Pancreas (tissue), 10 donors: Measurements from ENCODE around the gene LHFPL5. TPM values are rescaled to one million over a fixed set of nuclear protein-coding genes. Genes with fewer than 3 reads are reported as not detected.

Experiments
- ATAC-seq, 4 donors: fragments of 200-7000 bp; cut with Tn5 transposase; one replicate each; pipeline versions ENCODE4 v1.8.0 to v1.9.1; 2020; ENCODE audit warnings: mild to moderate bottlenecking in 4 of 4, moderate library complexity in 4 of 4
- DNase-seq, 6 donors: peaks; one replicate each; pipeline ENCODE4 v3.0.0-alpha.2; 2020
- FAIRE-seq: peaks from 2 replicates; lab custom pipeline; 2012; peaks lifted over from hg19 to GRCh38; lab: Jason Lieb, UNC
- H3K27ac ChIP-seq, 4 donors: fragments of 200-600 bp; sonication (generic); 1 replicate in 3 of 4; 2 replicates in 1 of 4; pipeline versions ENCODE4 v1.5.0 to v1.8.0; 2020
- H3K27me3 ChIP-seq, 4 donors: fragments of 200-600 bp; one replicate each; pipeline ENCODE4 v1.8.0; 2021
- H3K36me3 ChIP-seq, 3 donors: fragments of 200-600 bp; sonication (generic) in 1 of 3; one replicate each; pipeline versions ENCODE4 v1.5.0 to v1.8.0; 2020 to 2021
- H3K4me1 ChIP-seq, 3 donors: fragments of 200-600 bp; one replicate each; pipeline ENCODE4 v1.8.0; 2021
- H3K4me3 ChIP-seq, 4 donors: fragments of 200-600 bp; sonication (generic) in 2 of 4; one replicate each; pipeline versions ENCODE4 v1.5.0 to v1.8.0; 2020 to 2021
- H3K9me3 ChIP-seq, 4 donors: fragments of 200-600 bp; one replicate each; pipeline ENCODE4 v1.8.0; 2021
- CTCF ChIP-seq, 4 donors: fragments of 200-600 bp; sonication (generic) in 3 of 4; IDR thresholded peaks; one replicate each; pipeline versions ENCODE4 v1.5.0 to v1.8.0; 2021; ENCODE audit warnings: antibody characterized with exemption in 4 of 4
- WGBS, 2 donors: extraction: QIAGEN DNeasy Blood & Tissue Kit; methylation state at CpG; one replicate each; pipeline ENCODE4 v1.1.7; 2013; 5-methylcytosine and 5-hydroxymethylcytosine counted together
- intact Hi-C, 3 donors: fragments of 100-400 bp; cut with DNase I; formaldehyde crosslinking; loops; one replicate each; pipeline versions ENCODE4 v1.11.1 to v1.14.2; 2022
- polyA plus RNA-seq, 2 donors: library from polyadenylated mRNA; stranded (reverse); fragments of 200-250 nt; gene quantifications; one replicate each; pipeline ENCODE4 v1.2.3, GENCODE V29; 2013
- total RNA-seq, 6 donors: library from RNA; stranded (reverse); fragmentation: NEBNext Ultra II Directional in 4 of 6; extraction: Animal tissue kit (Norgen Biotek cat#: 25700) in 4 of 6; gene quantifications; one replicate each; pipeline versions ENCODE4 v1.2.1 to v1.2.4, GENCODE V29; 2021 to 2023
- donor health status: healthy with polysubstance abuse.
- donor health status: DM: no; HTN: no; CAD: no; lungs with moderate emphysema.
- donor health status: DM: no; HTN: no; CAD: no.
- donor health status: control.
- donor health status: control.
- donor health status: Bipolar disorder and iron deficiency.
- donor health status: DM: yes; HTN: yes; CAD: no.
- donor health status: DM: no; HTN: no; CAD: no.
- donor health status: DM: no; HTN: no; CAD: no.
- donor health status: DM: yes; HTN: yes; CAD: no.

Gene LHFPL5
- total RNA-seq, result 1 to 10 TPM; 1.3 to 4.2 (median 2.8) TPM
- 1 to 10 TPM; 2.0 to 3.3 TPM for polyA plus RNA-seq

- 11 to 17% methylated on average over 26 to 40 of the region's 40 CpGs for WGBS, 2 donors
- ATAC-seq (peak; percentile 91 to 99 (median 98)), DNase-seq (peak; percentile 53 to 91 (median 74)), FAIRE-seq (no peak)
- H3K4me3 ChIP-seq, result peak within 1 kb of the TSS in 3 of 4 donors; percentile 15 to 46 (median 32)
- intact Hi-C loops, result no loop called here
- H3K27me3 ChIP-seq, result no peaks in the 10 kb centered on the region
- no peaks in the 10 kb centered on the region for H3K36me3 ChIP-seq
- H3K9me3 ChIP-seq, result no peaks in the 10 kb centered on the region
- no peak within 1 kb of the TSS for H3K27ac ChIP-seq
- no peak for TF ChIP-seq CTCF (IDR thresholded peaks at IDR 0.05)
- peaks cover 0 to 4% (median 0%) of the 10 kb centered on the region in 3 donors for H3K4me1 ChIP-seq
These were observed at the start of gene LHFPL5 for GRCh38 chr6:35804996-35805736. Gene LHFPL5 (plus strand): TSS chr6:35805352. CDS start chr6:35805671, 319 bp downstream.

GRCh38 chr6:35757456-35758123 lies 47.6 kb upstream of the LHFPL5 start:
- Histone ChIP-seq H3K27ac (no peak overlapping the region), H3K36me3 (no peaks in the 10 kb centered on the region), H3K9me3 (no peaks in the 10 kb centered on the region), H3K4me3 (no peak overlapping the region), H3K27me3 (no peaks in the 10 kb centered on the region), H3K4me1 (peaks cover 0 to 5% (median 0%) of the 10 kb centered on the region in 3 donors)
- intact Hi-C loops, result no loop called here
- FAIRE-seq (no peak), ATAC-seq (peak in 3 of 4 donors; percentile 8 to 58 (median 27)), DNase-seq (peak in 1 of 6 donors; percentile 19)
- TF ChIP-seq CTCF (IDR thresholded peaks at IDR 0.05), result peak in 1 of 4 donors; percentile 10
- WGBS, 2 donors, result 55 to 57% methylated on average over 10 of the region's 10 CpGs

DNA sequence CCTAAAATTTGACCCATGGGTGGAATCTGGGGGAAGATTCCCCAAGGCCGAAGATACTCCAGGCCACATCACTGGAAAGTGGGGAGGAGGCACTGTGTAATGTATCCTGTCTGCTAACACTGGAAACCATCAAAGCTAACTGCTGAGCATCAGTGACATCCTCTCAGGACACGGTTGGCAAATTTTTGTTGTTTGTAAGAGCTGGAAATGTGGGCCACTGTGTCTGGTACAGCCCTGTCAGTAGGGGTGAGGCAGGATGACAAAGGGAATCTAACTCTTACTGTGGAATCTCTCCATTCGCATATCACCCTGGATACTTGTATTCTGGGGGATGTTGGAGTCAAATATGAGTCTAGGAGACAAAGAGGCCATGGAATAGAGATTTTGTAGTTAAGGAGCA lies 45.7 kb upstream of the LHFPL5 start:
- TF ChIP-seq CTCF (IDR thresholded peaks at IDR 0.05), result no peak
- Histone ChIP-seq H3K9me3 (no peaks in the 10 kb centered on the region), H3K27me3 (no peaks in the 10 kb centered on the region), H3K4me1 (peaks cover 0 to 3% (median 0%) of the 10 kb centered on the region in 3 donors), H3K27ac (no peak overlapping the region), H3K36me3 (no peaks in the 10 kb centered on the region), H3K4me3 (no peak overlapping the region)
- DNase-seq (no peak), ATAC-seq (no peak), FAIRE-seq (no peak)
- intact Hi-C loops, result no loop called here
- 77 to 78% methylated on average over 3 of the region's 3 CpGs for WGBS, 2 donors

- H3K27me3 ChIP-seq, result no peaks in the 10 kb centered on the region
- 61 to 83% methylated on average over 23 of the region's 23 CpGs for WGBS, 2 donors
- no peak for TF ChIP-seq CTCF (IDR thresholded peaks at IDR 0.05)
- no peaks in the 10 kb centered on the region for H3K36me3 ChIP-seq
- no peak overlapping the region for H3K4me3 ChIP-seq
- H3K4me1 ChIP-seq, result no peaks in the 10 kb centered on the region
- H3K9me3 ChIP-seq, result no peaks in the 10 kb centered on the region
- intact Hi-C loops, result no loop called here
- DNase-seq (no peak), FAIRE-seq (no peak), ATAC-seq (no peak)
- no peak overlapping the region for H3K27ac ChIP-seq
These were observed 39.4 kb upstream of the LHFPL5 start for GRCh38 chr6:35765739-35766138.
